ENCODE measurements around the gene TLN1.

- TF ChIP-seq, protein P1, sequence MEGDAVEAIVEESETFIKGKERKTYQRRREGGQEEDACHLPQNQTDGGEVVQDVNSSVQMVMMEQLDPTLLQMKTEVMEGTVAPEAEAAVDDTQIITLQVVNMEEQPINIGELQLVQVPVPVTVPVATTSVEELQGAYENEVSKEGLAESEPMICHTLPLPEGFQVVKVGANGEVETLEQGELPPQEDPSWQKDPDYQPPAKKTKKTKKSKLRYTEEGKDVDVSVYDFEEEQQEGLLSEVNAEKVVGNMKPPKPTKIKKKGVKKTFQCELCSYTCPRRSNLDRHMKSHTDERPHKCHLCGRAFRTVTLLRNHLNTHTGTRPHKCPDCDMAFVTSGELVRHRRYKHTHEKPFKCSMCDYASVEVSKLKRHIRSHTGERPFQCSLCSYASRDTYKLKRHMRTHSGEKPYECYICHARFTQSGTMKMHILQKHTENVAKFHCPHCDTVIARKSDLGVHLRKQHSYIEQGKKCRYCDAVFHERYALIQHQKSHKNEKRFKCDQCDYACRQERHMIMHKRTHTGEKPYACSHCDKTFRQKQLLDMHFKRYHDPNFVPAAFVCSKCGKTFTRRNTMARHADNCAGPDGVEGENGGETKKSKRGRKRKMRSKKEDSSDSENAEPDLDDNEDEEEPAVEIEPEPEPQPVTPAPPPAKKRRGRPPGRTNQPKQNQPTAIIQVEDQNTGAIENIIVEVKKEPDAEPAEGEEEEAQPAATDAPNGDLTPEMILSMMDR (IDR thresholded peaks at IDR 0.05): no peak
- no peak for TF ChIP-seq EZH2 (IDR thresholded peaks at IDR 0.05; ENCODE audit: borderline replicate concordance, insufficient read depth, low read depth, low read length, poor library complexity, severe bottlenecking)
Observed at GRCh38 chr9:35743452-35743851, 11.5 kb upstream of the TLN1 start.
